Neural cell (in vitro differentiated cells): ENCODE measurements around the gene MTA1. TPM values are rescaled to one million over a fixed set of nuclear protein-coding genes. Genes with fewer than 3 reads are reported as not detected.
A peak's percentile ranks its signal among the peaks of the same experiment; 100 is the strongest.

Experiments used
- H2AFZ ChIP-seq: fragments of 200-600, 300-800 bp; sonication (generic), shearing (Covaris generic); 2 replicates; pipeline ENCODE4 v1.6.0; 2014; ENCODE audit warnings: low read depth, mild to moderate bottlenecking, antibody characterized with exemption, low read length, moderate library complexity
- H3F3A ChIP-seq: fragments of 200-600 bp; shearing (Covaris generic); 2 replicates; pipeline ENCODE4 v1.6.1; 2016; ENCODE audit warnings: mild to moderate bottlenecking, moderate library complexity, mixed read lengths, antibody characterized with exemption, low read length; ENCODE audit not compliant: insufficient read depth, poor library complexity, severe bottlenecking
- H3K27ac ChIP-seq: fragments of 200-600, 300-800 bp; sonication (generic), shearing (Covaris generic); 2 replicates; pipeline ENCODE4 v1.5.1; 2014; ENCODE audit warnings: mild to moderate bottlenecking, low read length, moderate library complexity
- H3K27me3 ChIP-seq: fragments of 300-800, 200-600 bp; sonication (generic), shearing (Covaris generic); 2 replicates; pipeline ENCODE4 v1.6.0; 2014; ENCODE audit warnings: mild to moderate bottlenecking, low read depth, low read length, moderate library complexity; ENCODE audit not compliant: insufficient read depth
- H3K36me3 ChIP-seq: fragments of 300-800, 200-600 bp; sonication (generic), shearing (Covaris generic); 2 replicates; pipeline ENCODE4 v1.5.1; 2014; ENCODE audit warnings: mild to moderate bottlenecking, antibody characterized with exemption, low read length, moderate library complexity; ENCODE audit not compliant: insufficient read depth
- H3K4me2 ChIP-seq: fragments of 300-800, 200-600 bp; sonication (generic), shearing (Covaris generic); 2 replicates; pipeline ENCODE4 v1.6.0; 2014; ENCODE audit warnings: mild to moderate bottlenecking, low read length
- H3K4me3 ChIP-seq: fragments of 300-800, 200-600 bp; sonication (generic), shearing (Covaris generic); 2 replicates; pipeline ENCODE4 v1.5.1; 2014; ENCODE audit warnings: mild to moderate bottlenecking, low read length, moderate library complexity
- H3K79me2 ChIP-seq: fragments of 200-600 bp; shearing (Covaris generic); replicated peaks from 2 replicates; pipeline ENCODE4 v1.6.0; 2014; ENCODE audit warnings: mild to moderate bottlenecking, low read length, moderate library complexity; ENCODE audit not compliant: insufficient read depth
- H3K9ac ChIP-seq: fragments of 300-800, 200-600 bp; sonication (generic), shearing (Covaris generic); 2 replicates; pipeline ENCODE4 v1.6.1; 2016; ENCODE audit warnings: mild to moderate bottlenecking, low read length, mixed read lengths
- H3K9me2 ChIP-seq: fragments of 200-600 bp; shearing (Covaris generic); 2 replicates; pipeline ENCODE4 v1.6.1; 2016; ENCODE audit warnings: mild to moderate bottlenecking, low read length, mixed read lengths; ENCODE audit not compliant: insufficient read depth
- H3K9me3 ChIP-seq: fragments of 200-600, 300-800 bp; sonication (generic), shearing (Covaris generic); 2 replicates; pipeline ENCODE4 v1.6.1; 2016; ENCODE audit warnings: mild to moderate bottlenecking, mixed run types, low read length, moderate library complexity, mixed read lengths
- H4K20me1 ChIP-seq: fragments of 200-600 bp; shearing (Covaris generic); 2 replicates; pipeline ENCODE4 v1.6.1; 2016; ENCODE audit warnings: mild to moderate bottlenecking, mixed run types; ENCODE audit not compliant: insufficient read depth
- EP300 ChIP-seq: fragments of 450-650 bp; conservative IDR thresholded peaks from 2 replicates; pipeline ENCODE4 v1.6.1; 2014; ENCODE audit warnings: antibody characterized with exemption, mild to moderate bottlenecking, moderate library complexity; ENCODE audit not compliant: poor library complexity, severe bottlenecking
- MXI1 ChIP-seq: fragments of 450-650 bp; conservative IDR thresholded peaks from 2 replicates; pipeline ENCODE4 v1.6.1; 2014; ENCODE audit warnings: antibody characterized with exemption, mild to moderate bottlenecking; ENCODE audit not compliant: poor library complexity, severe bottlenecking
- POLR2AphosphoS5 ChIP-seq: IDR thresholded peaks from 2 replicates; pipeline ENCODE4 v1.6.1; 2012
- REST ChIP-seq: IDR thresholded peaks from 2 replicates; pipeline ENCODE4 v1.6.1; 2012; ENCODE audit warnings: borderline replicate concordance
- SMC3 ChIP-seq: fragments of 450-650 bp; conservative IDR thresholded peaks from 2 replicates; pipeline ENCODE4 v1.6.1; 2014; ENCODE audit warnings: antibody characterized with exemption, mild to moderate bottlenecking, moderate library complexity; ENCODE audit not compliant: poor library complexity
- TAF1 ChIP-seq: IDR thresholded peaks from 2 replicates; pipeline ENCODE4 v1.6.1; 2012; ENCODE audit warnings: low read depth
- polyA plus RNA-seq: library from polyadenylated mRNA; depleted of rRNA; stranded (reverse); fragments of >200 nt; gene quantifications from 2 replicates; pipeline ENCODE4 v1.2.3, GENCODE V29; 2014

Gene MTA1
- polyA plus RNA-seq, 1 donor from 2014 or later, result 94.0 TPM

GRCh38 chr14:105473677-105474482 lies 54.3 kb downstream of the MTA1 start:
- peak overlapping the region; percentile 88 for H3K9ac ChIP-seq
- H4K20me1 ChIP-seq, result no peaks in the 10 kb centered on the region
- no peaks in the 10 kb centered on the region for H3K27me3 ChIP-seq
- H3K9me2 ChIP-seq, result no peaks in the 10 kb centered on the region
- H2AFZ ChIP-seq, result peak overlapping the region; percentile 56
- TF ChIP-seq TAF1 (no peak), MXI1 (peak; percentile 73), POLR2AphosphoS5 (no peak), EP300 (peak; percentile 72)
- peak overlapping the region; percentile 82 for H3K4me3 ChIP-seq
- peaks cover 28% of the 10 kb centered on the region for H3K79me2 ChIP-seq
- peak overlapping the region; percentile 78 for H3K4me2 ChIP-seq
- peak overlapping the region; percentile 91 for H3K27ac ChIP-seq
- no peaks in the 10 kb centered on the region for H3K9me3 ChIP-seq
- no peaks in the 10 kb centered on the region for H3F3A ChIP-seq
- H3K36me3 ChIP-seq, result no peaks in the 10 kb centered on the region

GRCh38 chr14:105474483-105475268 lies 55.0 kb downstream of the MTA1 start, which contains the start of gene CRIP2:
TSS of gene CRIP2 (plus strand) at chr14:105474821. CDS start at chr14:105474863, 42 bp downstream.
- TF ChIP-seq TAF1, result no peak
- TF ChIP-seq MXI1, result peak; percentile 36
- TF ChIP-seq POLR2AphosphoS5, result peak; percentile 72
- Histone ChIP-seq H3K4me2 (peak within 1 kb of the TSS; percentile 82), H3K9ac (peak within 1 kb of the TSS; percentile 88), H3K79me2 (peaks cover 28% of the 10 kb centered on the region), H2AFZ (peak within 1 kb of the TSS; percentile 56), H3K4me3 (peak within 1 kb of the TSS; percentile 96), H3K36me3 (no peaks in the 10 kb centered on the region), H3F3A (no peaks in the 10 kb centered on the region), H3K9me2 (no peaks in the 10 kb centered on the region), H4K20me1 (no peaks in the 10 kb centered on the region), H3K27me3 (no peaks in the 10 kb centered on the region), H3K27ac (peak within 1 kb of the TSS; percentile 91), H3K9me3 (no peaks in the 10 kb centered on the region)

GRCh38 chr14:105475269-105476096 lies 55.9 kb downstream of the MTA1 start:
- H3K27me3 ChIP-seq, result no peaks in the 10 kb centered on the region
- peak overlapping the region; percentile 82 for H3K4me2 ChIP-seq
- peak overlapping the region; percentile 87 for H3K9ac ChIP-seq
- TF ChIP-seq POLR2AphosphoS5 (peak; percentile 12), REST (peak; percentile 27), SMC3 (no peak)
- H3K9me3 ChIP-seq, result no peaks in the 10 kb centered on the region
- H3F3A ChIP-seq, result no peaks in the 10 kb centered on the region
- H3K27ac ChIP-seq, result peak overlapping the region; percentile 45
- H4K20me1 ChIP-seq, result no peaks in the 10 kb centered on the region
- no peak overlapping the region for H2AFZ ChIP-seq
- H3K4me3 ChIP-seq, result peak overlapping the region; percentile 96
- no peaks in the 10 kb centered on the region for H3K36me3 ChIP-seq
- H3K79me2 ChIP-seq, result peaks cover 28% of the 10 kb centered on the region
- no peaks in the 10 kb centered on the region for H3K9me2 ChIP-seq
